ENCODE results near the gene FSTL4.

Gene FSTL4

GRCh38 chr5:133531594-133531993, 80.7 kb downstream of the FSTL4 start:
- Histone ChIP-seq H3K27ac (no peak overlapping the region), H3K9ac (no peak overlapping the region), H3K36me3 (ENCODE audit: insufficient read depth) (no peaks in the 10 kb centered on the region), H3K27me3 (ENCODE audit: insufficient read depth, low read depth) (no peaks in the 10 kb centered on the region), H3K79me2 (ENCODE audit: insufficient read depth, low read depth) (no peaks in the 10 kb centered on the region), H3K4me2 (no peak overlapping the region), H2AFZ (ENCODE audit: low read depth) (no peak overlapping the region), H4K20me1 (ENCODE audit: insufficient read depth) (no peaks in the 10 kb centered on the region), H3K4me1 (ENCODE audit: low read depth, poor library complexity, severe bottlenecking) (no peaks in the 10 kb centered on the region), H3K4me3 (IDR thresholded peaks at IDR 0.05; ENCODE audit: insufficient read depth, low read depth, low read length) (no peak overlapping the region)
- TF ChIP-seq CTCF (conservative IDR thresholded peaks at IDR 0.05; ENCODE audit: low read depth, low read length), result no peak

- Histone ChIP-seq H3K4me3 (IDR thresholded peaks at IDR 0.05; ENCODE audit: insufficient read depth, low read depth, low read length) (no peak overlapping the region), H3K4me2 (no peak overlapping the region), H2AFZ (ENCODE audit: low read depth) (no peak overlapping the region), H3K4me1 (ENCODE audit: low read depth, poor library complexity, severe bottlenecking) (no peaks in the 10 kb centered on the region), H4K20me1 (ENCODE audit: insufficient read depth) (no peaks in the 10 kb centered on the region), H3K36me3 (ENCODE audit: insufficient read depth) (no peaks in the 10 kb centered on the region), H3K9ac (no peak overlapping the region), H3K27ac (no peak overlapping the region), H3K79me2 (ENCODE audit: insufficient read depth, low read depth) (no peaks in the 10 kb centered on the region), H3K27me3 (ENCODE audit: insufficient read depth, low read depth) (no peaks in the 10 kb centered on the region)
- TF ChIP-seq CTCF (conservative IDR thresholded peaks at IDR 0.05; ENCODE audit: low read depth, low read length), result no peak
These were observed 81.2 kb downstream of the FSTL4 start for GRCh38 chr5:133531178-133531577.

GRCh38 chr5:133530270-133530669, 82.1 kb downstream of the FSTL4 start:
- TF ChIP-seq CTCF (conservative IDR thresholded peaks at IDR 0.05; ENCODE audit: low read depth, low read length), result no peak
- no peaks in the 10 kb centered on the region for H4K20me1 ChIP-seq (ENCODE audit: insufficient read depth)
- no peaks in the 10 kb centered on the region for H3K4me1 ChIP-seq (ENCODE audit: low read depth, poor library complexity, severe bottlenecking)
- H3K4me2 ChIP-seq, result no peak overlapping the region
- H3K9ac ChIP-seq, result no peak overlapping the region
- no peak overlapping the region for H3K4me3 ChIP-seq (IDR thresholded peaks at IDR 0.05; ENCODE audit: insufficient read depth, low read depth, low read length)
- H2AFZ ChIP-seq (ENCODE audit: low read depth), result no peak overlapping the region
- no peaks in the 10 kb centered on the region for H3K36me3 ChIP-seq (ENCODE audit: insufficient read depth)
- H3K79me2 ChIP-seq (ENCODE audit: insufficient read depth, low read depth), result no peaks in the 10 kb centered on the region
- H3K27me3 ChIP-seq (ENCODE audit: insufficient read depth, low read depth), result no peaks in the 10 kb centered on the region
- H3K27ac ChIP-seq, result no peak overlapping the region

- no peaks in the 10 kb centered on the region for H3K4me1 ChIP-seq (ENCODE audit: low read depth, poor library complexity, severe bottlenecking)
- TF ChIP-seq CTCF (conservative IDR thresholded peaks at IDR 0.05; ENCODE audit: low read depth, low read length), result no peak
These were observed 83.5 kb downstream of the FSTL4 start for GRCh38 chr5:133528841-133529240.

More at GRCh38 chr5:133528841-133529240, 83.5 kb downstream of the FSTL4 start:
- Histone ChIP-seq H3K27me3 (ENCODE audit: insufficient read depth, low read depth) (no peaks in the 10 kb centered on the region), H3K79me2 (ENCODE audit: insufficient read depth, low read depth) (no peaks in the 10 kb centered on the region), H3K4me3 (IDR thresholded peaks at IDR 0.05; ENCODE audit: insufficient read depth, low read depth, low read length) (no peak overlapping the region), H3K9ac (no peak overlapping the region), H3K27ac (no peak overlapping the region), H2AFZ (ENCODE audit: low read depth) (no peak overlapping the region), H3K36me3 (ENCODE audit: insufficient read depth) (no peaks in the 10 kb centered on the region), H3K4me2 (no peak overlapping the region), H4K20me1 (ENCODE audit: insufficient read depth) (no peaks in the 10 kb centered on the region)

Measured in KMS-11 (cell line).